Fibroblast of skin of scalp (primary cell): Measurements from ENCODE around the gene PTDSS2.
A peak's percentile ranks its signal among the peaks of the same experiment; 100 is the strongest.

Experiments
- DNase-seq: peaks from one replicate; pipeline ENCODE4 v3.0.0-alpha.2; 2013

The PTDSS2 gene

GRCh38 chr11:494761-495536 is 44.9 kb downstream of the PTDSS2 start:
- no peak for DNase-seq

- DNase-seq = no peak
Measured at GRCh38 chr11:495537-495931, 45.5 kb downstream of the PTDSS2 start.

- DNase-seq = no peak
Measured at GRCh38 chr11:496834-497564, 46.9 kb downstream of the PTDSS2 start.

GRCh38 chr11:497565-498296 is 47.7 kb downstream of the PTDSS2 start:
- no peak for DNase-seq

- no peak for DNase-seq
Measured at GRCh38 chr11:498297-499181, 48.5 kb downstream of the PTDSS2 start.

GRCh38 chr11:499201-500076 is 49.4 kb downstream of the PTDSS2 start:
- no peak for DNase-seq

GRCh38 chr11:501001-501682 is 51.1 kb downstream of the PTDSS2 start:
- DNase-seq = no peak

- DNase-seq = no peak
Measured at GRCh38 chr11:501683-502287, 51.7 kb downstream of the PTDSS2 start.

- DNase-seq = no peak
Measured at GRCh38 chr11:502288-503178, 52.5 kb downstream of the PTDSS2 start.

GRCh38 chr11:503179-503981 is 53.3 kb downstream of the PTDSS2 start:
- DNase-seq = peak; percentile 29

GRCh38 chr11:504053-504993 is 54.2 kb downstream of the PTDSS2 start:
- DNase-seq = peak; percentile 33

GRCh38 chr11:504994-505344 is 54.9 kb downstream of the PTDSS2 start:
- DNase-seq = no peak

GRCh38 chr11:506238-506994 is 56.3 kb downstream of the PTDSS2 start:
- DNase-seq = peak; percentile 98

GRCh38 chr11:506995-507726 is 57.1 kb downstream of the PTDSS2 start, which contains the start of gene RNH1:
Gene RNH1 (minus strand): TSS chr11:507242. CDS start chr11:502162, 5,080 bp downstream.
- peak; percentile 97 for DNase-seq

- DNase-seq = no peak
Measured at GRCh38 chr11:507727-508515, 57.8 kb downstream of the PTDSS2 start.
